GM18502 (cell line): ENCODE measurements around the gene MACROD1.

Experiments used
- ATAC-seq: cut with Tn5 transposase; IDR thresholded peaks from one replicate; pipeline ENCODE4 v1.9.1; 2021; ENCODE audit warnings: mild to moderate bottlenecking; ENCODE audit not compliant: unreplicated experiment, poor library complexity

The MACROD1 gene

DNA sequence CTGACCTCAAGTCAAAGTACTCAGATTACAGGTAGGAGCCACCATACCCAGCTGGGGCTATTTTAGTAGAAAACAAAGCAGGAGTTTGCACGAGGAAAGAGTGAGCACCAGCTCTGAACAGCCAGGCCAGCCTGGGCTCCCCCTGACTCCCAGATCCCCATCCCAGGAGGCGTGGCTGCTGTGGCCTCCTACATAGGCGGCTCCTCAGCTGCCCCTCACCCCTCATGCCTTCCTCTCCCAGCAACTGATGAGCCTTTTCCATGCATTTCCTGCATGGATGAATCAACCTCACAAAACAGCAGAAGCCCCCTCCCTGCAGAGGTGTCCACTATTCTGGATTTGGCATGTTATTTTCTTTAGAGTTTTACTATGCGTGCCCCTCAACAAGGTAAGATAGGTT, 140.7 kb downstream of the MACROD1 start:
- ATAC-seq = no peak

DNA sequence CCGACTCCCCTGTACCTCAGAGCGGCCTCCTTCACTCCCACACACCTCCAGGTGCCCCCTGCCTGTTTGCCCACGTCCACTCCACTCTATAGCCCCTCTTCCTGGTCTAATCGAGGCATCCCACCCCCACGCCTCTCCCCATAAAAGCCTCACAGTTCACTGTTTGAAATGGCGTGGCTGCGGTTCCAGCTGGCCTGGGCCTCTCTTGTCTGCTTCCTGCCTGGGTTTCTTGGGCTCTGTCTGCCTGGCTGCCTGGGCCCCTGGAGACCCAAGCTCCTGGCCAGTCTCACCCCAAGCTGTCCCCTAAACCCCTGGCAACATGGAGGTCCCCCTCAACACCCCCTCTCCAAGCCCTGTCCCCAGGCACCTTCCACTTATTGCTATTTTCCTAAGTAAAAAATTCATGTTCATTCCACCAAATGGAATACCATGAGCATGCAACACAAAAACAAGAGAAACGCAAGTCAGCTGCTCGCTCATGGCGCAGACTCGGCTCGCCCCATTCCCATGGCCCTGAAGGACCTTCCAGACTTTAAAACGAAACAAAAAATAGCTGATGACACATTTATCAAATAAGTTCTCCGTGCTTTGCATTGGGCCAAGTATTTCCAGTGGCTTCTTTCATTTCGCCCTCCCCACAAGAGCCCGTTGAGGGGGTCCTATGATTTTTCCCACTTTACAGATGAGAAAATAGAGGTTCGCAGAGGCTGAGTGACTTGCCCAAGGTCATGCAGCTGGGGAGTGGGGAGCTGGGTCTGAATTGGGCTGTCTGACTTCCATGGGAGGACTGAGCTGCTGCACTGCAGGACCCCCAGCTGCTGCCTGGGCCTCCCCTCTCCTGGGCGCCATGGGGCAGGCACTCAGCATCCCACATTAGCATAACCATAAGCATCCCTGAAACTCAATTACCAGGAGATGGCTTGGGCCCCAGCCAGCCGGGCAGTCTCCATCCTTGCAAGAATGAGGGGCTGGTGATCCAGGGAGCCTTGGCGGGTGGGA, 141.9 kb downstream of the MACROD1 start:
- no peak for ATAC-seq

DNA sequence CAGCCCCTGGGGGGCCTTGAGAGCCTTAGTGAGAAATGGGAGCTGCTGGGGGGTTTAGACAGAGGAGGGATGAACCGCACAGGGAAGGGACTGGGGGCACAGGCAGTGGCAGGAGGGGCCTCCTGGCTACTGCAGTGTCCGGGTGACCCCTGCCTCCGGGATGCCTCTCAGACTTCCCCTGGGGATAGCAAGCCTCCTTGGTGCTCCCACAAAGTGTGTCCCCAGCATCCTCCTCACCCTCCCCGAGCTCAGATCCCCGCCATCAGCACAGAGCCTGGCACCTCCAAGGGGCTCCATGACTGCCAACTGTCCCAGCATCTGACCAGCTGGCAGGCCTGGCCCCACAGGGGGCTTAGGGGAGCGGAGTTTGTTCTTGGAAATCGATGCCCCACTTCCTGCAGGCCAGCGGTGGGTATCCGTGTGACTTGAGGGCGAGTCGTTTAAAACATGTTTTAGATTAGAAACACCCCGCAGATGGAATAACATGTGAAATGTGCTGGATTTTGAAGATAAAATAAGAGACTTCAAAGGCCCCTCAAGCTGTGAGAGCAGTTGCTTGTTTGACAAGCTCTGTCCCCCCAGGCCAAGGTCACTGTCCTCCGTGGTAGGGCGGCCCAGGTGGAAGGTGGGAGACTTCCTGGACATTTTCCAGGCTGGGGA, 143.7 kb downstream of the MACROD1 start:
- ATAC-seq = no peak

DNA sequence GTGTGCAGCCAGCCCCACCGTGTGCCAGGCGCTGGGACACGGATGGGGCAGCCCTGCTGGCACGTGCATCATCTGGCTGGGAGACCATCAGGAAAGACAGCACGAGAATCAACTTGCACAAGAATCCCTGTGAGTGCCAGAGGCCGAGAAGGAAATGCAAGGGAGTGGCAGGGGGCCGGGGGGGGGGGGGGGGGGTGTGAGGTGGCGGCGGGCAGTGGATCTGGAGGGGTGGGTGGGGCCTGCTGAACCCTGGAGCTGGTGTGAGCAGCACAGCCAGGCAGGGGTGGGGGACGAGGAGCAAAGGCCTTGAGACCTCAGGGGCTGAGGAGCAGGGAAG, 144.2 kb downstream of the MACROD1 start:
- ATAC-seq = no peak

DNA sequence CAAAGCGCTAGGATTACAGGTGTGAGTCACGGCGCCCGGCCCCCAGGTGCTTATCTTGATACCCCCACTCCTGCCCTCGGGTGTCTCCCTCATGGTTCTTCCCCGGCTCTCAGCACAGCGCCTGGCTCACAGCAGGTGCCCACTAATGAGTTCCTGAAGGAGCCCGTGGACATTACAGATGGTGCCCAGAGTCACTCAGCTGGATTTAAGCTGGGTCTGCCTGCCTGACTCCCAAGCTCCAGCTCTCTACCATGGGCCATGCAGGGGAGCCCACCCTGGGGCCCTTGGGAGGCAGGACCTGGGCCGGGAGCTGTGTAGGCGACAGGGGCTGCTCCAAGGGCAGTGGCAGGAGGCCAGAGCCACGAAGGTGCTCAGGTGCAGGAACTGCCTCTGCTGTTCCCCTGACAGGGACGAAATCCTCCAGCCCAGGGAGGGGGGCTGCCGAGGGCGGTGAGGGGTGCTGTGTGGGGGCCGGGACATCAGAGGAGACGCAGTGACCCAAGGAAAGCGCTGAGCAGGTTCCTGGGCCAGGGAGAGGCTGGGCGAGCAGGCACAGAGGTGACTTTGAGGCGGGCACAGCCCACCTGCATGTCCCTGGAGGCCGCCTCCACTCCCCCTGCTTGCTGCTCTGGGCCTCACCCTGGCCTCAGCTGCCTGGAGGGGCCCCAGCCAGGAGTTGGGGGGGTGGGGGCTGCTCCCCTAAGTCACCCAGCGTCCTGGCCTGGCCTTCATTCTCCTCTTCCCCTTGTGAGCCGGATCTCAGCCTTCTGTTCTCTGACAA, 144.7 kb downstream of the MACROD1 start:
- no peak for ATAC-seq

DNA sequence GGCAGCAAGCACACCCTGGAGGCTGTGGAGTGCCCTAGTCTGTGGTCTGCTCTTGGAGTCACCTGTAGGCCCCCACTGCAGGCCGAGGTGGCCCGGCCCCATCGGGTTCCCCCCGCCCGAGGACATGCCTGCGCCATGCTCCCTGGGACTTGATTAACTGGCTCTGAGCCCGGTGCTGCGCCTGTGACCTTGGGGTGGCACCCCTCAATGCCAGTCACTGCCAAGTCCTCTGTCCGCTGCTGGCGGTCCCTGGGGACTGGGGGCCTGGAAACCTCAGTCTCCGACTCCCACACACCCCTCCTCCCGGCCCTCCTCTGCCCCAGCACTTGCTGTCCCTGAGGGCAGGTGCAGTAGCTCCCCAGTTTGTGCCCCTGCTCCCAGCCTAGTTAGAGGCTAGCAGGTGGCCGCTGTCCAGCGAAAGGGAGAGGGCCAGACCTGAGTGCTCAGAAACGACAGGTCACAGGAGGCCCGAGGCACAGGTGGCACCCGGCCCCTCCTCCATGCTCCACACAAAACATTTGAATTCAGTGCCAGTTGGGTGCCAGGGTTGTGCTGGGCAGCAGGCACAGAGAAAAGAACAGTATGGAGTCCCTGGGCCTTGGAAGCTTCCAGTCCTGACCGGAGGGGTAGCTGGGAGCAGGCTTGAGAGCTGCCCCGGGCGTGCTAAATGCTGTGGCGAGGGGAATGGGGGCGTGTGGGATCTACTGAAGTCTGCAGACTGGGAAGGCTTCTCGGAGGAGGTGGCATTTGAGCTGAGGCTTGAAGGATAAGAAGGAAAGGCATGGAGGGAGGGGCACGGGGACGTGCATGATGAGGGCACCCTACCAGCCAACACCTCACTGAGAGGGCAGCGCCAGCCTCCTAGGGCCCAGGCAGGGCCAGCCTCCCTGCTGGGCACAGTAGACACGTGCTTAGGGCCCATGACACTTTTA, 146.5 kb downstream of the MACROD1 start:
- no peak for ATAC-seq

DNA sequence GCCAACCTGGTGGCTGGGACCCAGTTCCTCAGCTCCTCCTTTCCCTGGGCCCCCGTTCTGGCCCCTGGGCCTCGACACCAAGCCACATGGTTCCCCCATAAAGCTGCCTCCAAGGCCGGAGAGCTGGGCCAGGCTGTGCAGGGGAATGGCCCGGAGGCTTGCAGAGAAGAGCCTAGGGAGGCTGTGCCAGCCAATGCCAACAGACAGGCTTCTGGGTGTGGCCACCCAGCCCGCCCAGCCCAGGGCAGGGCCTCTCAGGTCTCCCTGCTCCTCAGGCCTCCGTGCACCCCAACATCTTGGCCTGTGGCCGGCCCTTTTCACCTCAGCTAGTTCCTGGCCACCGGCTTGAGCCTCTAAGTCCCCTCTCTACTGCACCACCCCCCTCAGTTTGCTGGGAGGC, 147.6 kb downstream of the MACROD1 start:
- no peak for ATAC-seq

DNA sequence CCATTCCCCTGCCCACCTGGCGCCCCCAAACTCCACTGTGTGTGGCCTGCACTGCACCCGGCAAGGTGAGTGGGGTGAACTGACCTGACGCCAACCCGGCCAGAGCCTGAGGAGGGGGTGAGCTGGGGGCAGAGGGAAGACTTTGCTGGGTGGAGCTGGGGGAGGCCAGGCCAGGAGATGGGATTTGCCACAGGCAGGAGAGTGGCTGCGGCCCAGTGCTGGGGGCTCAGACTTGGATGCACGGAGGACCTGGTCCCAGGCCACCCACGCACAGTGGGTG, 148.0 kb downstream of the MACROD1 start:
- no peak for ATAC-seq

DNA sequence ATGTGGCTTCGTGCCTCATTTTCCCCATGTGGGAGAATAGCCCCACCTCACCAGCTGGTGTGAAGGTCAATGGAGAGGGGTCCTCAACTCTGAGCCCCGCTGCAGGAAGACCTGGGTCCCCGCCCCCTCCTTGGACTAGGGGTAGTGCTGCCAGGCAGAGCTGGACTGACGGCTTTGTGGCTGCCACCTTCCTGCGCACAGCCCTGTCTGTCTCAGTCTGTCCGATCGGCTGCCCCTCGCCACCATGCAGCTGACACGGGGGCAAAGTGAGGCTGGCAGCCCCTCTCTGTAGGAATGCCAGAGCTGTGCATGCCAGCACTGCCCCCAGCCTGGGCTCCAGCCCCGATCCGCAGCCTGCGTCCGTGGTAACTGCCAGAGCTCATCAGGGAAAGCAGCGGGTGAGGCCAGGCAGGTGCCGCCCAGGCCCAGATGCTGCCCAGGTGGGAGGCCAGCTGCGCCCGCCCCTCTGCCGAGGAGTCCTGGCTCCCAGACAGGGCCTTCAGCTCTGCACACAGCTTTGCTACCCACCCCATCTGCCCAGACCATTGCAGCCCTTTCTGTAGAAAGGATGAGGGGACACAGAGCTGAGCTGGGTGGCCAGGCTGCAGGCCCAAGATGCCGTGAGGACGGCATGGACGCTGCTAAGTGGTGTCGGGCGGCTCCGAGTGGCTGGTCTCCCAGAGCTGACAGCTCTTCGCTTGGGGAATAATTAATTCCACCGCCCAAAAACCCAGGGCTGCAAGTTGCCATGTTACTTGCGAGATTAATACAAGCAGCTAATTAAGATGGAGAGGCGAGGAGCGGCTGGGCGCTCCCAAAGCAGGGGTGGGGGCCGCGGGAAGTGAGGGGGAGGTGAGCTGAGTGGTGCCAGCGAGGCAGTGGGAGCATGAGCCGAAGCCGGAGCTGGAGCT, 149.7 kb downstream of the MACROD1 start:
- no peak for ATAC-seq

DNA sequence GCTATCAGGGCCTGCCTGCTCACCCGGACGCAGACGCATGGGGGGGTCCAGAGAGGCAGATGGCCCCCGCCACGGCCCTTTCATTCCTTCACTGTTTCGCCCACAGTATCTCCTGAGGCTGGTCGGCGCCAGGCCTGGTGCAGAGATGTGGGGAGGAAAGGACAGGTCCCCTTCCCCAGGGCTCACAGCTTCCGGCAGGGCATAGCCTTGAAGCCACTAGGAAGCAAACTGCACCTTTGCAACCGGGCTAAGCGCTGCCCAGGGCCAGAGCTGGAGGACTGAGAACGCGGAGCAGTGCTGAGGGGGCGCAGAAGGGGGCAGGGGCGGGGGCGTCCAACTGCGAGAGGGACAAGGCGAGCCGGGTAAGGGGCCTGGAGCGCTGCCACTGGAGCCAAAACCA, 150.4 kb downstream of the MACROD1 start:
- ATAC-seq = no peak

DNA sequence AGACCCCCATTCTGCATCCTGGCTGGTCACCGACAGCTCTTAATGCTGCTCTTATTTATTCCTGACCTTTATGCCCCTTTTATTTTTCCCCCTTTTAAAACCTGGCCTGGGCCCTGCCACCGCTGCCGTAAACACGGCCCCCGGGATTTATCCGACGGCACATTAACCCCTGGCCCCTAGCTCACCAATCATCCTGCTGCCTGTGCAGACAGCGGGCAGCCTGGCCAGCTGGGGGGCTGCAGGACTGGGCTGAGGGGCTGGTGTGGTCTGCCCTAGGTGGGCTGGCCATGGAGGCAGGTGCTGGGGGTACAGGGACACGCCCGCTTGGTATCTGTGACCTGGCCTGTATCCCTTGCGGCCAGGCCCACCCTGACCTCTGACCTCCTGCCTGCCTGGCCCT, 151.6 kb downstream of the MACROD1 start:
- ATAC-seq = no peak

DNA sequence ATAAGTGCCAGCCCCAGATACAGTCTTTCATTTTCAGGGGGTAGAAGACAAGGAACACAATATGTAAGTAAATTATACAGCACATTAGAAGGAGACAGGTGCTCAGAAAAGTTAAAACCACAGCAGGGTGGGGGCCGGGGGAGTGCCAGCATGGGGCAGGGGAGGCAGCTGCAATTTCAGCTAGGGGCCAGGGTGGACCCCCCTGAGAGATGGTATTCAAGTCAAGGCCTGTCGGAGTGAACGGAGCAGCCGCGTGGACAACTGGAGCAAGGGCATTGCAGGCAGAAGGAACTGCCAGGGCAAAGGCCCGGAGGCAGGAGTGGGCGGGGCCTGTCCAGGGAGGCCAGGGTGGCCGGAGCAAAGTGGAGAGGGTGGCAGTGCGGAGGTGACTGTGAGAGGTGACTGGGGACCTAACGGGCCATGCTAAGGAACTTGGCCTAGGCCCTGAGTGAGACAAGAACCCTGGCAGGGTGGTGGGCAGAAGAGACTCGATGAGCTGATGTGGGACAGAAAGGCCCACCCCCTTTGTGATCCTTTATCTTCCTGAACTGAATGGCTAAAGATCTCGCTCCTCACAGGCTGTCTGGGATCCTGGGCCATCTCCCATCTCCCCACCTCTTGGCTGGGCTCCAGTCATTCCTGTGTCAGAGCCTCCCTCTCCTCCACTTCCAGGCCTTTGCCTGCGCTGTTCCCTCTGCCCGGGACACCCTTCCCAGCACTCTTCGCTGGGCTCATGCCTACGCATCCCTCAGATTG, 152.6 kb downstream of the MACROD1 start:
- no peak for ATAC-seq

DNA sequence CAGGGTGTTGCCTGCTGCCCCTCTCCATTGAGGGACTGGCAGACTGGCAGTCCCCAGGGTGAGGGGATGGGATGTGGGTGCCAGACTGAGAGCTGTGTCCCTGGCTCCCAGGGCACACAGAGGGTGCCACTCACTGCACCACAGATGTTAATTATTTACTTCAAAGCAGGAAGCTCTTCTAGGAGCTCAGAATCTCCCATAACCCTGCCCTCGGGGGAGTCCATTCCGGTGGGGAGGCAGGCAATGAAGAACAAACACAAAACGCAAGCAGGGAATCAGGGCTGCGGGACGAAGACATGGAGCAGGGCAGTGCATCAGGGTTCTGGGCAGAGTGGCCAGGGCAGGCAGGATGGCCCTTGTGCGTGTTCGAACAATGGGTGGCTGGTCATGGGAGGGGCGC, 154.5 kb downstream of the MACROD1 start:
- no peak for ATAC-seq

DNA sequence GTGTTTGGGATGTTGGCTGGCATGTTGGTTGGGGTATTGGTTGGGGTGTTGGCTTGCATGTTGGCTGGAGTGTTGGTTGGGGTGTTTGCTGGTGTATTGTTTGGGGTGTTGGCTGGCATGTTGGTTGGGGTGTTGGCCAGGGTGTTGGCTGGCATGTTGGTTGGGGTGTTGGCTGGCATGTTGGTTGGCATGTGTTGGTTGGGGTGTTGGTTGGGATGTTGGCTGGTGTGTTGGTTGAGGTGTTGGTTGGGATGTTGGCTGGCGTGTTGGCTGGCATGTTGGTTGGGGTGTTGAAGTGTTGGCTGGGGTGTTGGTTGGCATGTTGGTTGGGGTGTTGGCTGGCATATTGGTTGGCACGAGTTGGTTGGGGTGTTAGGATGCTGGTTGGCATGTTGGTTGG, 155.1 kb downstream of the MACROD1 start:
- no peak for ATAC-seq

DNA sequence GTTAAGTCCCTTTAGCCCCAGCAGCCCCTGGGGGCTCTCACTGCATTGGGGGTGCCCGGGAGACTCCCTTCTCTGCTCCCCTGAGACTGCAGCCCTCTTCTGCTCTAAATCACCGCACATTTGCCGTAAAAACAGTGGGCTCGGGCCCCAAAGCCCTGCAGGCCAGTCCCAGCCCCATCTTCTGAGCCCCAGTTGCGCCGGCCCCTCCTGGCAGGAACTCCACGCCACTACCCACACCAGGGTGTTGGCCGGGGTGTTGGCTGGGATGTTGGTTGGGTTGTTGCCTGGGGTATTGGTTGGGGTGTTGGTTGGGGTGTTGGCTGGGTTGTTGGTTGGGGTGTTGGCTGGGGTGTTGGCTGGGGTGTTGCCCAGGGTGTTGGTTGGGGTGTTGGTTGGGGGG, 156.2 kb downstream of the MACROD1 start:
- ATAC-seq = no peak

DNA sequence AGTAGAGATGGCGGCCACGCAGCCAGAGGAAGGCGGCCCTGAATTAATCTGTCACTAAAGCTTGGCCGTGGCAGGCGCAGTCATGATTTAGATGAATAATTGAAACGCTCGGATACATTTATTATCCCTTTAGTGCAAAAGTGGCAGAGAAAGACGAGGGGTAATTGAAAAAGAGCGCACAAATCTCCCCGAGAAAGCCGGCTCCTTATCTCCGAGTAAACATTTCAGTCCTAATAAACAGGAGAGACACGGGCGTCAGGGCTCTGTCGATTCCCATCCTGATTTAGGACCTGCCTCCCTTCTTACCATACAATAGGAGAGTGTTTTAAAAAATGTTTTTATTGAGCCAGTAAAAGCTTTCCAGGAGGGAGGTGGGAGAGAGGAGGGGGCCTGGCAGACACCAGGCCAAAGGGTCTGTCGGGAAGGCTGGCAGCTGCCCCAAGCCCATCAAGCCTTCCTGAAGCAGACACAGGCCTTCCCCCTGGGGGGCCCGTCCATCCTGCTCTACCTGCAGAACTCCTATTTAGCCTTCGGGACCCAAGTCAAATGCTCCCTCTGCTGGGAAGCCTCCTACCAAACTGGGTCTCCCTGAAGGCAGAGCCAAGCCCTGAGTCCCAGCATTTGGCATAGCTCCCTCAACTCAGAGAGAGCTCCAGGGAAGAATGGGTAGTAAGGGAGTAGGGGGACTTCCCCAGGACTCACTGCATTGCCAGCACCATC, 156.8 kb downstream of the MACROD1 start:
- no peak for ATAC-seq

DNA sequence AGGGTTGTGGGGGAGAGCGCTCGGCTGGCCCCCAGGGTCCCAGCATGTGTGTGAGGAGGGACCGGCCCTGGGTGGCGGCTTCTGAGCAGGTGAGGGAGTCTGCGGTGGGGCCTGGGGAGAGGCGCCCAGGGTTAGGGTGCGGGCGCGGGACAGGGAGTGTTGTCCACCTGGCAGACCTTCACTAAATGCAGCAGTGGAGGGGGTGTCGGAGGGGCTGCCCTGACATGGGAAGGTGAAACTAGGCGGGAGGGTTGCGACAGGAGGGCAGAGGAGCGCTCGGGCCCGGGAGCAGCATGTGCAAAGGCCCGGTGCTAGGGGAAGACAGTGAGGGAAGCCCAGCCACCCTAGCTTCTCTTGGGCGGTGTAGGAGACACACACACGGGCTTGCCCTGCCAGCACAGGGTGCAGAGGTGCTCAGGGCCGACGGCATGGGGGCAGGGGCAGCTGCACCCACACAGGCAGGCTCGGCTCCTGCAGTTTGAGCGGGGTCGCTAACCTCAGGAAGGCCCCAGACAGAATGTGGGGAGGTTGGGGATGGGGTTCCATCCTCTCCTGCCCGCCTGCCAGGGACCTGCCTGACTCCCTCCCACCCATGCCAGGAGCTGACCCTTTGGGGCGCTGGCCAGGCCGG, 157.5 kb downstream of the MACROD1 start:
- ATAC-seq = no peak
